Measurements from ENCODE around the gene SAMD4A. TPM values are rescaled to one million over a fixed set of nuclear protein-coding genes. Genes with fewer than 3 reads are reported as not detected.

SAMD4A gene
- total and polyA plus RNA-seq, 4 donors = 17.5 to 31.6 (median 24.5) TPM

- Histone ChIP-seq H3K4me3 (ENCODE audit: low read depth, low read length) (no peak overlapping the region), H3K9me3 (ENCODE audit: control insufficient read depth, insufficient read depth, low read length) (no peaks in the 10 kb centered on the region), H3K36me3 (ENCODE audit: control insufficient read depth, insufficient read depth, low read length) (no peaks in the 10 kb centered on the region), H3K27me3 (ENCODE audit: control insufficient read depth, insufficient read depth, low read length) (no peaks in the 10 kb centered on the region), H3K27ac (ENCODE audit: low read depth, low read length) (no peak overlapping the region), H3K4me1 (ENCODE audit: control insufficient read depth, insufficient read depth, low read length) (peaks cover 6% of the 10 kb centered on the region)
- peak in 2 of 6 donors; percentile 52 to 55 for DNase-seq (ENCODE audit: low read depth in 4 of 6, low spot score in 6 of 6)
- WGBS (ENCODE audit: insufficient coverage) = no CpG with 5 or more reads among the region's 4 CpGs
These were observed 156.0 kb downstream of the SAMD4A start for GRCh38 chr14:54722791-54723432.

GRCh38 chr14:54724123-54724522, 157.2 kb downstream of the SAMD4A start:
- DNase-seq (ENCODE audit: low read depth in 4 of 6, low spot score in 6 of 6) = no peak
- no peak overlapping the region for H3K4me3 ChIP-seq (ENCODE audit: low read depth, low read length)
- peaks cover 3% of the 10 kb centered on the region for H3K4me1 ChIP-seq (ENCODE audit: control insufficient read depth, insufficient read depth, low read length)
- H3K36me3 ChIP-seq (ENCODE audit: control insufficient read depth, insufficient read depth, low read length) = no peaks in the 10 kb centered on the region
- no peak overlapping the region for H3K27ac ChIP-seq (ENCODE audit: low read depth, low read length)
- 92% methylated on average over 4 of the region's 4 CpGs for WGBS (ENCODE audit: insufficient coverage)
- H3K27me3 ChIP-seq (ENCODE audit: control insufficient read depth, insufficient read depth, low read length) = no peaks in the 10 kb centered on the region
- no peaks in the 10 kb centered on the region for H3K9me3 ChIP-seq (ENCODE audit: control insufficient read depth, insufficient read depth, low read length)

GRCh38 chr14:54724676-54725325, 157.9 kb downstream of the SAMD4A start:
- Histone ChIP-seq H3K4me3 (ENCODE audit: low read depth, low read length) (no peak overlapping the region), H3K27ac (ENCODE audit: low read depth, low read length) (no peak overlapping the region), H3K9me3 (ENCODE audit: control insufficient read depth, insufficient read depth, low read length) (no peaks in the 10 kb centered on the region), H3K27me3 (ENCODE audit: control insufficient read depth, insufficient read depth, low read length) (no peaks in the 10 kb centered on the region), H3K36me3 (ENCODE audit: control insufficient read depth, insufficient read depth, low read length) (no peaks in the 10 kb centered on the region), H3K4me1 (ENCODE audit: control insufficient read depth, insufficient read depth, low read length) (peaks cover 3% of the 10 kb centered on the region)
- DNase-seq (ENCODE audit: low read depth in 4 of 6, low spot score in 6 of 6) = no peak
- 87% methylated on average over 3 of the region's 5 CpGs for WGBS (ENCODE audit: insufficient coverage)

- H3K36me3 ChIP-seq (ENCODE audit: control insufficient read depth, insufficient read depth, low read length) = no peaks in the 10 kb centered on the region
- no peak for DNase-seq (ENCODE audit: low read depth in 4 of 6, low spot score in 6 of 6)
- no peaks in the 10 kb centered on the region for H3K9me3 ChIP-seq (ENCODE audit: control insufficient read depth, insufficient read depth, low read length)
- H3K27me3 ChIP-seq (ENCODE audit: control insufficient read depth, insufficient read depth, low read length) = no peaks in the 10 kb centered on the region
- H3K4me1 ChIP-seq (ENCODE audit: control insufficient read depth, insufficient read depth, low read length) = peaks cover 3% of the 10 kb centered on the region
- H3K27ac ChIP-seq (ENCODE audit: low read depth, low read length) = no peak overlapping the region
- no peak overlapping the region for H3K4me3 ChIP-seq (ENCODE audit: low read depth, low read length)
These were observed 159.1 kb downstream of the SAMD4A start for GRCh38 chr14:54725998-54726397.

- DNase-seq (ENCODE audit: low read depth in 4 of 6, low spot score in 6 of 6) = peak in 2 of 6 donors; percentile 29 to 83
- Histone ChIP-seq H3K27me3 (ENCODE audit: control insufficient read depth, insufficient read depth, low read length) (no peaks in the 10 kb centered on the region), H3K9me3 (ENCODE audit: control insufficient read depth, insufficient read depth, low read length) (no peaks in the 10 kb centered on the region), H3K4me1 (ENCODE audit: control insufficient read depth, insufficient read depth, low read length) (peaks cover 3% of the 10 kb centered on the region), H3K27ac (ENCODE audit: low read depth, low read length) (no peak overlapping the region), H3K36me3 (ENCODE audit: control insufficient read depth, insufficient read depth, low read length) (no peaks in the 10 kb centered on the region), H3K4me3 (ENCODE audit: low read depth, low read length) (no peak overlapping the region)
- no CpG with 5 or more reads among the region's 7 CpGs for WGBS (ENCODE audit: insufficient coverage)
These were observed 161.0 kb downstream of the SAMD4A start for GRCh38 chr14:54727929-54728328.

GRCh38 chr14:54728700-54729527, 162.0 kb downstream of the SAMD4A start:
- Histone ChIP-seq H3K27ac (ENCODE audit: low read depth, low read length) (no peak overlapping the region), H3K27me3 (ENCODE audit: control insufficient read depth, insufficient read depth, low read length) (no peaks in the 10 kb centered on the region), H3K4me1 (ENCODE audit: control insufficient read depth, insufficient read depth, low read length) (peaks cover 3% of the 10 kb centered on the region), H3K36me3 (ENCODE audit: control insufficient read depth, insufficient read depth, low read length) (no peaks in the 10 kb centered on the region), H3K9me3 (ENCODE audit: control insufficient read depth, insufficient read depth, low read length) (no peaks in the 10 kb centered on the region), H3K4me3 (ENCODE audit: low read depth, low read length) (no peak overlapping the region)
- 95% methylated on average over 6 of the region's 9 CpGs for WGBS (ENCODE audit: insufficient coverage)
- DNase-seq (ENCODE audit: low read depth in 4 of 6, low spot score in 6 of 6) = peak in 1 of 6 donors; percentile 6

- DNase-seq (ENCODE audit: low read depth in 4 of 6, low spot score in 6 of 6) = peak in 2 of 6 donors; percentile 10 to 35
- H3K4me3 ChIP-seq (ENCODE audit: low read depth, low read length) = no peak overlapping the region
- H3K27ac ChIP-seq (ENCODE audit: low read depth, low read length) = peak overlapping the region; percentile 67
- WGBS (ENCODE audit: insufficient coverage) = 70% methylated on average over 4 of the region's 6 CpGs
- no peaks in the 10 kb centered on the region for H3K36me3 ChIP-seq (ENCODE audit: control insufficient read depth, insufficient read depth, low read length)
- peaks cover 4% of the 10 kb centered on the region for H3K4me1 ChIP-seq (ENCODE audit: control insufficient read depth, insufficient read depth, low read length)
- H3K9me3 ChIP-seq (ENCODE audit: control insufficient read depth, insufficient read depth, low read length) = no peaks in the 10 kb centered on the region
- H3K27me3 ChIP-seq (ENCODE audit: control insufficient read depth, insufficient read depth, low read length) = no peaks in the 10 kb centered on the region
These were observed 163.4 kb downstream of the SAMD4A start for GRCh38 chr14:54730156-54730961.

- Histone ChIP-seq H3K9me3 (ENCODE audit: control insufficient read depth, insufficient read depth, low read length) (no peaks in the 10 kb centered on the region), H3K4me1 (ENCODE audit: control insufficient read depth, insufficient read depth, low read length) (peaks cover 6% of the 10 kb centered on the region), H3K4me3 (ENCODE audit: low read depth, low read length) (no peak overlapping the region), H3K27me3 (ENCODE audit: control insufficient read depth, insufficient read depth, low read length) (no peaks in the 10 kb centered on the region), H3K27ac (ENCODE audit: low read depth, low read length) (no peak overlapping the region), H3K36me3 (ENCODE audit: control insufficient read depth, insufficient read depth, low read length) (no peaks in the 10 kb centered on the region)
- 49% methylated on average over 3 of the region's 6 CpGs for WGBS (ENCODE audit: insufficient coverage)
- no peak for DNase-seq (ENCODE audit: low read depth in 4 of 6, low spot score in 6 of 6)
These were observed 168.0 kb downstream of the SAMD4A start for GRCh38 chr14:54734966-54735365.

GRCh38 chr14:54735424-54735823, 168.5 kb downstream of the SAMD4A start:
- peak in 1 of 6 donors; percentile 7 for DNase-seq (ENCODE audit: low read depth in 4 of 6, low spot score in 6 of 6)
- Histone ChIP-seq H3K27me3 (ENCODE audit: control insufficient read depth, insufficient read depth, low read length) (no peaks in the 10 kb centered on the region), H3K4me1 (ENCODE audit: control insufficient read depth, insufficient read depth, low read length) (peaks cover 6% of the 10 kb centered on the region), H3K36me3 (ENCODE audit: control insufficient read depth, insufficient read depth, low read length) (no peaks in the 10 kb centered on the region), H3K9me3 (ENCODE audit: control insufficient read depth, insufficient read depth, low read length) (no peaks in the 10 kb centered on the region), H3K4me3 (ENCODE audit: low read depth, low read length) (no peak overlapping the region), H3K27ac (ENCODE audit: low read depth, low read length) (no peak overlapping the region)
- 65% methylated on average over 3 of the region's 3 CpGs for WGBS (ENCODE audit: insufficient coverage)

All from spinal cord (tissue), 10 donors.